GM10248 (cell line): ENCODE data around the gene DYNC1H1.

Source experiments
- CTCF ChIA-PET: fragments of 300-600 bp; sonication (Branson Sonifier 250); formaldehyde crosslinking; extraction: SDS; loops from one replicate; lab custom pipeline; 2021; ENCODE audit warnings: antibody characterized with exemption; lab: Yijun Ruan, JAX
- POLR2A ChIA-PET: fragments of 350-650 bp; sonication (Branson Sonifier 250); formaldehyde crosslinking; extraction: SDS; loops from one replicate; lab custom pipeline; 2020; ENCODE audit warnings: antibody characterized with exemption; lab: Yijun Ruan, JAX
- DNase-seq: peaks from one replicate; pipeline ENCODE4 v3.0.0; 2012; ENCODE audit errors: extremely low spot score
- TF ChIP-seq, protein P1 (sequence below): IDR thresholded peaks from 2 replicates; pipeline ENCODE4 v1.5.1; 2012; ENCODE audit warnings: mild to moderate bottlenecking, low read depth; ENCODE audit errors: extremely low read depth, missing control alignments, control extremely low read depth

DYNC1H1 gene

DNA sequence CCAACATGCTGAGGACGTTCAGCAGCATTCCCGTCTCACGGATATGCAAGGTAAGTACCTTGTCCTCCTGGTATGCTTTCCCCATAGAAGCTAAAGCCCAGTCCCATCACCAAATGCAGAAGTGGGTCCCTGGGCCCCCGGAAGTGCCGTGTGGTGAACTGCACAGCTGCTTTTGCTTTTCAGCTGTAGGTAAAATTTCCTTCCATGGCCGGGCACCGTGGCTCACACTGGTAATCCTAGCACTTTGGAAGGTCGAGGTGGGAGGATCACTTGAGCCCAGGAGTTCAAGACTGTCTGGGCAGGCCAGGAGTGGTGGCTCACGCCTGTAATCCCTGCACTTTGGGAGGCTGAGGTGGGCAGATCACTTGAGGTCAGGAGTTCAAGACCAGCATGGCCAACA lies 78.3 kb downstream of the DYNC1H1 start:
- CTCF ChIA-PET = no interaction called here
- TF ChIP-seq, protein P1, sequence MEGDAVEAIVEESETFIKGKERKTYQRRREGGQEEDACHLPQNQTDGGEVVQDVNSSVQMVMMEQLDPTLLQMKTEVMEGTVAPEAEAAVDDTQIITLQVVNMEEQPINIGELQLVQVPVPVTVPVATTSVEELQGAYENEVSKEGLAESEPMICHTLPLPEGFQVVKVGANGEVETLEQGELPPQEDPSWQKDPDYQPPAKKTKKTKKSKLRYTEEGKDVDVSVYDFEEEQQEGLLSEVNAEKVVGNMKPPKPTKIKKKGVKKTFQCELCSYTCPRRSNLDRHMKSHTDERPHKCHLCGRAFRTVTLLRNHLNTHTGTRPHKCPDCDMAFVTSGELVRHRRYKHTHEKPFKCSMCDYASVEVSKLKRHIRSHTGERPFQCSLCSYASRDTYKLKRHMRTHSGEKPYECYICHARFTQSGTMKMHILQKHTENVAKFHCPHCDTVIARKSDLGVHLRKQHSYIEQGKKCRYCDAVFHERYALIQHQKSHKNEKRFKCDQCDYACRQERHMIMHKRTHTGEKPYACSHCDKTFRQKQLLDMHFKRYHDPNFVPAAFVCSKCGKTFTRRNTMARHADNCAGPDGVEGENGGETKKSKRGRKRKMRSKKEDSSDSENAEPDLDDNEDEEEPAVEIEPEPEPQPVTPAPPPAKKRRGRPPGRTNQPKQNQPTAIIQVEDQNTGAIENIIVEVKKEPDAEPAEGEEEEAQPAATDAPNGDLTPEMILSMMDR = no peak
- DNase-seq = no peak
- POLR2A ChIA-PET = no interaction called here

DNA sequence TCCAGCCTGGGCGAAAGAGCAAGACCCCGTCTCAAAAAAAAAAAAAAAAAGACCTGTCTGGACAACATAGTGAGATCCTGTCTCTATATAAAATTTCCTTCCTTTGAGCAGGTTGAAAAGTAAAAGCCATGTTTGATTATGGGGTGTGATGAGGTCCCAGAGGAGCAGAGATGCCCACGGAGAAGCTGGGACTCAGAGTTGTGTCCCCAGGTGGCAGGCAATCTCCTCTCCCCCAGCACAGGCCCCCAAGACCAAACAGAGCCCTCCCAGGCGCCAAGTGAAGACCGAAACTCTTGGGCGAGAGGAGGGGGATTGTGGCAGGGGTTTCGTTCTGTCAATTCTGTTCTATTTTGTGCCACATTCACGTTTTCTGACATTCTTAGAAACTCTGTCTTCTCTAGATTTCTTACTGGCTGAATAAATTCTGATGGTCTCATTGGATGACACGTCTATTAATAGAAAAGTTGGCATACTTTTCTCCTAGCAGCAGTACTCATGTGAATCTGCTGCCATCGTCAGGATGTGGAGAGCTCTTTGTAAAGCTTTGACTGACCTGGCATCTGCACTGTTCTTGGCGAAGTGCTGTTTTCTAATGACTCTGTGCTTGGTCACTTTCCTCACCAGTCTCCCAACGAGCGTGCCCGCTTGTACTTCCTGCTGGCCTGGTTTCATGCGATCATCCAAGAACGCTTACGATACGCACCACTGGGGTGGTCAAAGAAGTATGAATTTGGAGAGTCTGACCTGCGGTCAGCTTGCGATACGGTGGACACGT lies 79.1 kb downstream of the DYNC1H1 start:
- CTCF ChIA-PET = interaction anchor here (0.8 kb wide), 1 partner anchor 271 kb away, joined by 3 read pairs; no protein-coding TSS in a partner anchor
- DNase-seq = no peak
- TF ChIP-seq, protein P1 = no peak
- POLR2A ChIA-PET = interaction anchor here (0.5 kb wide), 1 partner anchor 34 kb away, joined by 4 read pairs; no protein-coding TSS in a partner anchor

DNA sequence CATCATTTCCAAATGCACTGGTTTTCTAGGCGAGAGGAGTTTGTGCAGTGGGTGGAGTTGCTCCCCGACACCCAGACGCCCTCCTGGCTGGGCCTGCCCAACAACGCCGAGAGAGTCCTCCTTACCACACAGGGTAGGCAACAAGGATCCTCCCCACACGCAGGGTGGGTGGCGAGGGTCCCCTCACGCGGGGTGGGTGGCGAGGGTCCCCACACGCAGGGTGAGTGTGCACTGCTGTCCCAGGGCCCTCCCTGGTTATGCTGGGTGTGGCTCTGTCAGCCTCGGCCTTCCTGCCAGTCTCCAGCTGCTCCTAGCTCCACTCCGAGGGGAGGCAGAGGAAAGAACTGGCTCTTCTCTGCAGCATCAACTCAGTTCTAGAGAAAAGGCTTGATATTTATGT lies 80.2 kb downstream of the DYNC1H1 start:
- TF ChIP-seq, protein P1 = no peak
- no peak for DNase-seq
- ChIA-PET POLR2A (no interaction called here), CTCF (no interaction called here)

DNA sequence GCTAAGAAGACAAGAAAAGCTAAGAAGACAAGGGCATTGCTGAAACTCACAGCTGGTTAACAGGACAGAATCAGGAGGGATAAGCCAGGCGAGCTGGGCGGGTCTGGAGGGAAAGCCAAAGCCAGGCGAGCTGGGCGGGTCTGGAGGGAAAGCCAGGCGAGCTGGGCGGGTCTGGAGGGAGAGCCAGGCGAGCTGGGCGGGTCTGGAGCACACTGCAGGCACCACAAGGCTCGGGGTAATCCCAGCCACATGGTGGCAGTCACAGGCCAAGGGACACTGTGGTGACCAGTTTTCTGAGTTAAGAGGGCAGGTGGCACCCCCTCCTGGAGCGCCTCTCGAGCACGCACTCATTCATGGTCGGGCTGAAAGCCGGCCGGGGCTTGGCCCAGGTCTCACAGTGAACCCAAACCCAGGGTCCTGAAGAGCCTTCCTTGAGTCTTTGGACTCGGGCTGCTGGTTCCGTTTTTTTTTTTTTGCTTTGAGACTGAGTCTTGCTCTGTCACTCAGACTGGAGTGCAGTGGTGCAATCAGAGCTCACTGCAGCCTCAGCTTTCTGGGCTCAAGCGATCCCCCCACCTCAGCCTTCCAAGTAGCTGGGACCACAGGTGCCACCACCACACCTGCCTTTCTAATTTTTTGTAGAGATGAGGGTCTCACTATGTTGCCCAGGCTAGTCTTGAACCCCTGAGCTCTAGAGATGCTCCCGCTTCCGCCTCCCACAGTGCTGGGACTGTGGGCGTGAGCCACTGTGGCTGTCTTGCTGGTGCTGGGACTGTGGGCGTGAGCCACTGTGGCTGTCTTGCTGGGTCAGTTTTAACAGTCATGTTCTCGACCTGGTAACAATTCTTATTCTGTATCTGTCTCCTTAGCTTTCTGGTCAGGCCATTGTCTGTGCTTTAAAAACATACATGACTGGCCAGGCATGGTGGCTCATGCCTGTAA lies 82.2 kb downstream of the DYNC1H1 start:
- ChIA-PET POLR2A (interaction anchor here (0.7 to 1.5 kb wide), 3 partner anchors 12 to 32 kb away, joined by 3 to 7 read pairs (median 4); no protein-coding TSS in a partner anchor), CTCF (interaction anchor here (0.8 to 1.9 kb wide), 9 partner anchors 9 to 96 kb away, joined by 3 to 6 read pairs (median 3); no protein-coding TSS in a partner anchor)
- peak; percentile 42 for DNase-seq
- TF ChIP-seq, protein P1 = peak; percentile 26

DNA sequence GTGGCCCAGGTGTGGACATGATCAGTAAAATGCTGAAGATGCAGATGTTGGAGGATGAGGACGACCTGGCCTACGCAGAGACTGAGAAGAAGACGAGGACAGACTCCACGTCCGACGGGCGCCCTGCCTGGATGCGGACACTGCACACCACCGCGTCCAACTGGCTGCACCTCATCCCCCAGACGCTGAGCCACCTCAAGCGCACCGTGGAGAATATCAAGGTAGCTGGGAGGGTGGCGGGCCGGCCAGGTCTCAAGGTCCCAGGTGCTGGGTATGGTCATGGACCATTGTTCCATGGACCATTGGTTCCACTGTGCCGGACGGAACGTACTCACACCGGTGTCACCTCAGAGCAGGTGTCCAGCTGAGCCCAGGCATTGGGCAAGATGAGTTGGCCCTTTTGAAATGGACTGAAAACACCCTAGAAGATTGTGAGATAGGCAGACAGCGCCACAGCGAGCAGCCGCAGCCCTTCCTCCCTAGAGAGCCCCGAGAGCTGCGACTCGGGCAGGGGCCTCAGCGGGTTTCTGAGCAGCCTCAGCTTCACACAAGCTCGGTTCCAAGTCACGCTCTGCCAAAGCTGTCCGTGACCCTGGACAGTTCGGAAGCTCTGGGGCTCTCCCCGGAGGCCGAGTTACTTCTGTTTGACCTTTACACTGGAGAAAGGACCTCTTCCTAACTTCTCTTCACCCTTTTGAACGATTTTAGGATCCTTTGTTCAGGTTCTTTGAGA lies 83.6 kb downstream of the DYNC1H1 start:
- ChIA-PET POLR2A (interaction anchor here (0.6 to 1.2 kb wide), 2 partner anchors 29 to 123 kb away, joined by 4 to 7 read pairs; no protein-coding TSS in a partner anchor), CTCF (interaction anchor here (0.9 to 2.1 kb wide), 5 partner anchors 13 to 74 kb away, joined by 3 to 12 read pairs (median 4); no protein-coding TSS in a partner anchor)
- no peak for DNase-seq
- TF ChIP-seq, protein P1 = no peak
